ENCODE measurements around the gene HOXC12.

Gene HOXC12

DNA sequence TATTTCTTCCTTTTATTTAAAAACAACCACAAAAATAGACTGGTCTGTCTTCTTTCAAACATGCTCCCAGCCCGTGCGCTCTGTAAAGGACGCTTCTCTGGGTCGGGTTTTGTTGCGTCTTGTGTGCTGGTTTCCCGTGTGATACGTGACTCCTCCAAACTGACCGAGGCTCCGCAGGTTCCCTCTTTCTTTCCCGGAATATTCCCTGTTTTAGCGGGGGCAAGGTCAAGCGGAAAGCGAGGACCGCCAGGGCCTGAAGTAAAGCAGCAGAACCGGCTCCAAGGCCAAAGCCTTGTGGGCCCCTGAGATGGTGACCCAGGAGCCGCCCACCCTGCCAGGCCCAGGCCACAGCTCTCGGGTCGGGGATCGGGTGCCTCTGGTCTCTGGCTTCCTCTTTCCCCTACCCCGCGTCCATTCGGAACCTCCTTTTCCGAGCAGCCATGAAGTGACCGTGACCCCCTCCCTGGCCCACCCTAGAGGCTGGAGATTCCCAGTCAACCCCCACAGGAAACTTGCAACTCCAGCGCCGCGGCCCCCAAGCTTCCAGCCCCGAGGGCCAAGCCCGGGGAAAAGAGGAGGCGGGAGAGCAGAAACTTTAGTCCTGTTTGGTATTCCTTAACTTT, 29.4 kb downstream of the HOXC12 start:
- no peak for TF ChIP-seq EZH2 (IDR thresholded peaks at IDR 0.05; ENCODE audit: borderline replicate concordance, low read length)
- TF ChIP-seq, protein P1, sequence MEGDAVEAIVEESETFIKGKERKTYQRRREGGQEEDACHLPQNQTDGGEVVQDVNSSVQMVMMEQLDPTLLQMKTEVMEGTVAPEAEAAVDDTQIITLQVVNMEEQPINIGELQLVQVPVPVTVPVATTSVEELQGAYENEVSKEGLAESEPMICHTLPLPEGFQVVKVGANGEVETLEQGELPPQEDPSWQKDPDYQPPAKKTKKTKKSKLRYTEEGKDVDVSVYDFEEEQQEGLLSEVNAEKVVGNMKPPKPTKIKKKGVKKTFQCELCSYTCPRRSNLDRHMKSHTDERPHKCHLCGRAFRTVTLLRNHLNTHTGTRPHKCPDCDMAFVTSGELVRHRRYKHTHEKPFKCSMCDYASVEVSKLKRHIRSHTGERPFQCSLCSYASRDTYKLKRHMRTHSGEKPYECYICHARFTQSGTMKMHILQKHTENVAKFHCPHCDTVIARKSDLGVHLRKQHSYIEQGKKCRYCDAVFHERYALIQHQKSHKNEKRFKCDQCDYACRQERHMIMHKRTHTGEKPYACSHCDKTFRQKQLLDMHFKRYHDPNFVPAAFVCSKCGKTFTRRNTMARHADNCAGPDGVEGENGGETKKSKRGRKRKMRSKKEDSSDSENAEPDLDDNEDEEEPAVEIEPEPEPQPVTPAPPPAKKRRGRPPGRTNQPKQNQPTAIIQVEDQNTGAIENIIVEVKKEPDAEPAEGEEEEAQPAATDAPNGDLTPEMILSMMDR (IDR thresholded peaks at IDR 0.05; ENCODE audit: low read length): no peak
- Histone ChIP-seq H3K9ac (ENCODE audit: low read length) (no peak overlapping the region), H3K4me1 (ENCODE audit: insufficient read depth, low read length, severe bottlenecking) (peaks cover 3% of the 10 kb centered on the region), H3K9me3 (ENCODE audit: low read length) (no peaks in the 10 kb centered on the region), H4K20me1 (ENCODE audit: insufficient read depth, low read length) (no peaks in the 10 kb centered on the region), H3K27me3 (ENCODE audit: insufficient read depth, low read length) (peaks cover 6% of the 10 kb centered on the region), H2AFZ (ENCODE audit: low read length) (no peak overlapping the region), H3K4me2 (ENCODE audit: low read length) (no peak overlapping the region), H3K4me3 (ENCODE audit: low read depth, low read length, poor library complexity, severe bottlenecking) (no peak overlapping the region), H3K79me2 (ENCODE audit: insufficient read depth, low read length) (no peaks in the 10 kb centered on the region), H3K36me3 (ENCODE audit: insufficient read depth, low read length) (no peaks in the 10 kb centered on the region), H3K27ac (ENCODE audit: low read depth, low read length, poor library complexity, severe bottlenecking) (no peak overlapping the region), H3K9me2 (ENCODE audit: low read depth, low read length) (no peaks in the 10 kb centered on the region), H3F3A (ENCODE audit: insufficient read depth, low read length) (no peaks in the 10 kb centered on the region)

DNA sequence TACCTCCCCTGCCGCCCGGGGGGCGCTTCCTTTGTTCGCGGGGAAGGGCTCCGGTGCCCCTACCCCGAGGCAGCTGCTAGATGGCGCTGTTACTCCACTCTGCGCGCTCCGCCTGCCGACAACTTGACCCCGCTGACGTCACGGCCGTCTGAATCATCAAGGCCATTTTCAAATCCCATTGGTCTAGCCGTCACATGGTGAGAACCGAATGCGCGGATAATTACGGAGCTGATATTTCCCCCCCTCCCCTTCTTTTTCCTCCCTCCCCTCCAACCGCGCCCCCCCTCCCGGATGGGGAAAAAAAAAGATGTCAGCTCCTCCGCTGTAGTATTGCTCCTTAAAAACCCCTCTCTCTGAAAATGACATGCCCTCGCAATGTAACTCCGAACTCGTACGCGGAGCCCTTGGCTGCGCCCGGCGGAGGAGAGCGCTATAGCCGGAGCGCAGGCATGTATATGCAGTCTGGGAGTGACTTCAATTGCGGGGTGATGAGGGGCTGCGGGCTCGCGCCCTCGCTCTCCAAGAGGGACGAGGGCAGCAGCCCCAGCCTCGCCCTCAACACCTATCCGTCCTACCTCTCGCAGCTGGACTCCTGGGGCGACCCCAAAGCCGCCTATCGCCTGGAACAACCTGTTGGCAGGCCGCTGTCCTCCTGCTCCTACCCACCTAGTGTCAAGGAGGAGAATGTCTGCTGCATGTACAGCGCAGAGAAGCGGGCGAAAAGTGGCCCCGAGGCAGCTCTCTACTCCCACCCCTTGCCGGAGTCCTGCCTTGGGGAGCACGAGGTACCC, 30.4 kb downstream of the HOXC12 start, which contains the start of gene HOXC10:
Gene HOXC10 (plus strand): TSS at position 246 of the 791 bp plus-strand sequence. CDS start 114 bp downstream, at position 360.
- Histone ChIP-seq H3K4me2 (ENCODE audit: low read length) (peak within 1 kb of the TSS; percentile 41), H3K4me1 (ENCODE audit: insufficient read depth, low read length, severe bottlenecking) (peaks cover 7% of the 10 kb centered on the region), H3K27me3 (ENCODE audit: insufficient read depth, low read length) (peaks cover 6% of the 10 kb centered on the region), H3K27ac (ENCODE audit: low read depth, low read length, poor library complexity, severe bottlenecking) (no peak within 1 kb of the TSS), H3K4me3 (ENCODE audit: low read depth, low read length, poor library complexity, severe bottlenecking) (no peak within 1 kb of the TSS), H3K79me2 (ENCODE audit: insufficient read depth, low read length) (no peaks in the 10 kb centered on the region), H2AFZ (ENCODE audit: low read length) (no peak within 1 kb of the TSS), H3K36me3 (ENCODE audit: insufficient read depth, low read length) (no peaks in the 10 kb centered on the region), H3K9ac (ENCODE audit: low read length) (no peak within 1 kb of the TSS), H4K20me1 (ENCODE audit: insufficient read depth, low read length) (no peaks in the 10 kb centered on the region), H3K9me3 (ENCODE audit: low read length) (no peaks in the 10 kb centered on the region), H3F3A (ENCODE audit: insufficient read depth, low read length) (no peaks in the 10 kb centered on the region), H3K9me2 (ENCODE audit: low read depth, low read length) (no peaks in the 10 kb centered on the region)
- no peak for TF ChIP-seq EZH2 (IDR thresholded peaks at IDR 0.05; ENCODE audit: borderline replicate concordance, low read length)
- TF ChIP-seq, protein P1 (IDR thresholded peaks at IDR 0.05; ENCODE audit: low read length): peak; percentile 73

DNA sequence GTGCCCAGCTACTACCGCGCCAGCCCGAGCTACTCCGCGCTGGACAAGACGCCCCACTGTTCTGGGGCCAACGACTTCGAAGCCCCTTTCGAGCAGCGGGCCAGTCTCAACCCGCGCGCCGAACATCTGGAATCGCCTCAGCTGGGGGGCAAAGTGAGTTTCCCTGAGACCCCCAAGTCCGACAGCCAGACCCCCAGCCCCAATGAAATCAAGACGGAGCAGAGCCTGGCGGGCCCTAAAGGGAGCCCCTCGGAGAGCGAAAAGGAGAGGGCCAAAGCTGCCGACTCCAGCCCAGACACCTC, 30.9 kb downstream of the HOXC12 start:
- Histone ChIP-seq H3K4me2 (ENCODE audit: low read length) (no peak overlapping the region), H3K4me1 (ENCODE audit: insufficient read depth, low read length, severe bottlenecking) (peaks cover 7% of the 10 kb centered on the region), H3K4me3 (ENCODE audit: low read depth, low read length, poor library complexity, severe bottlenecking) (no peak overlapping the region), H3K79me2 (ENCODE audit: insufficient read depth, low read length) (no peaks in the 10 kb centered on the region), H3K9me2 (ENCODE audit: low read depth, low read length) (no peaks in the 10 kb centered on the region), H3K27ac (ENCODE audit: low read depth, low read length, poor library complexity, severe bottlenecking) (no peak overlapping the region), H3K9ac (ENCODE audit: low read length) (no peak overlapping the region), H2AFZ (ENCODE audit: low read length) (no peak overlapping the region), H4K20me1 (ENCODE audit: insufficient read depth, low read length) (no peaks in the 10 kb centered on the region), H3K27me3 (ENCODE audit: insufficient read depth, low read length) (peaks cover 6% of the 10 kb centered on the region), H3K9me3 (ENCODE audit: low read length) (no peaks in the 10 kb centered on the region), H3F3A (ENCODE audit: insufficient read depth, low read length) (no peaks in the 10 kb centered on the region), H3K36me3 (ENCODE audit: insufficient read depth, low read length) (no peaks in the 10 kb centered on the region)
- no peak for TF ChIP-seq EZH2 (IDR thresholded peaks at IDR 0.05; ENCODE audit: borderline replicate concordance, low read length)
- TF ChIP-seq, protein P1 (IDR thresholded peaks at IDR 0.05; ENCODE audit: low read length): no peak

Measured in OCI-LY1 (cell line).